K562 (cell line): ENCODE results near the gene PYCR2. TPM values are rescaled to one million over a fixed set of nuclear protein-coding genes. Genes with fewer than 3 reads are reported as not detected.

Experiments used
- ADNP ChIP-seq: fragments of 200-800 bp; sonication (Bioruptor generic); IDR thresholded peaks from 2 replicates; pipeline ENCODE4 v1.6.1; 2016; ENCODE audit warnings: missing genetic modification characterization, missing compliant biosample characterization
- BACH1 ChIP-seq: fragments of 200-800 bp; sonication (Bioruptor generic); IDR thresholded peaks from 2 replicates; pipeline ENCODE4 v1.6.1; 2016; ENCODE audit warnings: missing genetic modification characterization, missing compliant biosample characterization
- KAT7 ChIP-seq: sonication (generic); formaldehyde crosslinking; IDR thresholded peaks from 2 replicates; pipeline ENCODE4 v1.8.0; 2022; ENCODE audit warnings: missing genetic modification reagents, mild to moderate bottlenecking, borderline replicate concordance
- MCM2 ChIP-seq: fragments of 450-650 bp; IDR thresholded peaks from 2 replicates; pipeline ENCODE4 v1.6.1; 2017; ENCODE audit warnings: low read depth, mild to moderate bottlenecking
- NCOA1 ChIP-seq: fragments of 450-650 bp; IDR thresholded peaks from 2 replicates; pipeline ENCODE4 v1.6.1; 2016; ENCODE audit warnings: low read depth
- NCOA2 ChIP-seq, 2 experiments: fragments of 450-650 bp; IDR thresholded peaks; 2 replicates each; pipeline ENCODE4 v1.6.1; 2018; ENCODE audit warnings: mild to moderate bottlenecking in 2 of 2, moderate library complexity in 1 of 2; ENCODE audit not compliant: partially characterized antibody in 2 of 2
- NFRKB ChIP-seq: fragments of 450-650 bp; IDR thresholded peaks from 2 replicates; pipeline ENCODE4 v1.6.1; 2016; ENCODE audit warnings: low read depth
- NUFIP1 ChIP-seq: fragments of 450-650 bp; IDR thresholded peaks from 2 replicates; pipeline ENCODE4 v1.6.1; 2018; ENCODE audit not compliant: partially characterized antibody
- POLR3G ChIP-seq: IDR thresholded peaks from 2 replicates; pipeline ENCODE4 v1.6.1; 2011; ENCODE audit not compliant: insufficient read length, insufficient replicate concordance; ENCODE audit errors: extremely low read depth
- RAD51 ChIP-seq: fragments of 450-650 bp; IDR thresholded peaks from 2 replicates; pipeline ENCODE4 v1.7.1; 2016; ENCODE audit warnings: low read depth, mild to moderate bottlenecking, borderline replicate concordance
- SRSF9 ChIP-seq: fragments of 200-400 bp; formaldehyde crosslinking; IDR thresholded peaks from 2 replicates; pipeline ENCODE4 v1.6.1; 2017; ENCODE audit warnings: low read depth, low read length, borderline replicate concordance
- TSC22D4 ChIP-seq: fragments of 450-650 bp; IDR thresholded peaks from 2 replicates; pipeline ENCODE4 v1.6.1; 2016; ENCODE audit warnings: missing genetic modification characterization, missing biosample characterization, control low read depth
- WHSC1 ChIP-seq: IDR thresholded peaks from one replicate; pipeline ENCODE4 v1.6.1; 2012; ENCODE audit warnings: low read length, control low read depth, inconsistent platforms
- ZNF175 ChIP-seq: fragments of 200-800 bp; sonication (Bioruptor generic); IDR thresholded peaks from 2 replicates; pipeline ENCODE4 v1.6.1; 2016; ENCODE audit warnings: low read depth, mild to moderate bottlenecking, missing genetic modification characterization, missing compliant biosample characterization
- ZNF583 ChIP-seq: fragments of 250-450 bp; sonication (Bioruptor Pico); IDR thresholded peaks from 2 replicates; pipeline ENCODE4 v1.4.0; 2020
- ZNF699 ChIP-seq: fragments of 250-450 bp; sonication (Bioruptor Pico); IDR thresholded peaks from 2 replicates; pipeline ENCODE4 v1.8.0; 2021; ENCODE audit warnings: mild to moderate bottlenecking, moderate library complexity; ENCODE audit not compliant: insufficient replicate concordance
- ZNF76 ChIP-seq: fragments of 250-450 bp; sonication (Bioruptor Pico); IDR thresholded peaks from 2 replicates; pipeline ENCODE4 v1.4.0; 2020; ENCODE audit warnings: mild to moderate bottlenecking, moderate library complexity, borderline replicate concordance
- polyA plus RNA-seq, 8 experiments: library from polyadenylated mRNA; depleted of rRNA in 4 of 8; stranded (reverse) in 5 of 8; unstranded in 3 of 8; fragments of >200 nt; fragmentation: Nextera tagmentation in 2 of 8; fragmentation: Illumina TruSeq in 1 of 8; extraction: Ambion mirVana in 2 of 8; extraction: Trizol in 1 of 8; gene quantifications; 2 replicates each; pipeline versions ENCODE4 v1.2.1 to v1.2.3, GENCODE V29; 2011 to 2014; ENCODE audit warnings: inconsistent platforms in 1 of 8, missing spikeins in 1 of 8
- total RNA-seq, 7 experiments: library from RNA; depleted of rRNA in 6 of 7; stranded (reverse); fragments of >200 nt in 6 of 7; fragmentation: Illumina TruSeq in 2 of 7; extraction: Trizol in 2 of 7; gene quantifications; 2 replicates each; pipeline versions ENCODE4 v1.2.1 to v1.2.3, GENCODE V29; 2011 to 2021; ENCODE audit warnings: low replicate concordance in 1 of 7
- TF ChIP-seq, protein P1 (sequence below): fragments of 450-650 bp; IDR thresholded peaks from 2 replicates; pipeline ENCODE4 v1.6.1; 2017; ENCODE audit warnings: antibody characterized with exemption
- TF ChIP-seq, protein P2 (sequence below): sonication (generic); formaldehyde crosslinking; IDR thresholded peaks from 2 replicates; pipeline ENCODE4 v1.9.0; 2022; ENCODE audit warnings: mild to moderate bottlenecking, missing genetic modification reagents
- TF ChIP-seq, protein P3 (sequence below): IDR thresholded peaks from 2 replicates; pipeline ENCODE4 v1.6.1; 2014; ENCODE audit warnings: antibody characterized with exemption
- TF ChIP-seq, protein P4 (sequence below): sonication (generic); formaldehyde crosslinking; IDR thresholded peaks from 2 replicates; pipeline ENCODE4 v1.8.0; 2022; ENCODE audit warnings: missing genetic modification reagents, mild to moderate bottlenecking, borderline replicate concordance
- TF ChIP-seq, protein P5 (sequence below): sonication (generic); formaldehyde crosslinking; IDR thresholded peaks from 2 replicates; pipeline ENCODE4 v1.8.0; 2022; ENCODE audit warnings: missing genetic modification reagents, mild to moderate bottlenecking, moderate library complexity, borderline replicate concordance

PYCR2 gene
- total and polyA plus RNA-seq, 9 of the 15 experiments (the other 6 are each of a cell fraction or from before 2014, with no cell fraction given): 5.5 to 219 (median 127) TPM

DNA sequence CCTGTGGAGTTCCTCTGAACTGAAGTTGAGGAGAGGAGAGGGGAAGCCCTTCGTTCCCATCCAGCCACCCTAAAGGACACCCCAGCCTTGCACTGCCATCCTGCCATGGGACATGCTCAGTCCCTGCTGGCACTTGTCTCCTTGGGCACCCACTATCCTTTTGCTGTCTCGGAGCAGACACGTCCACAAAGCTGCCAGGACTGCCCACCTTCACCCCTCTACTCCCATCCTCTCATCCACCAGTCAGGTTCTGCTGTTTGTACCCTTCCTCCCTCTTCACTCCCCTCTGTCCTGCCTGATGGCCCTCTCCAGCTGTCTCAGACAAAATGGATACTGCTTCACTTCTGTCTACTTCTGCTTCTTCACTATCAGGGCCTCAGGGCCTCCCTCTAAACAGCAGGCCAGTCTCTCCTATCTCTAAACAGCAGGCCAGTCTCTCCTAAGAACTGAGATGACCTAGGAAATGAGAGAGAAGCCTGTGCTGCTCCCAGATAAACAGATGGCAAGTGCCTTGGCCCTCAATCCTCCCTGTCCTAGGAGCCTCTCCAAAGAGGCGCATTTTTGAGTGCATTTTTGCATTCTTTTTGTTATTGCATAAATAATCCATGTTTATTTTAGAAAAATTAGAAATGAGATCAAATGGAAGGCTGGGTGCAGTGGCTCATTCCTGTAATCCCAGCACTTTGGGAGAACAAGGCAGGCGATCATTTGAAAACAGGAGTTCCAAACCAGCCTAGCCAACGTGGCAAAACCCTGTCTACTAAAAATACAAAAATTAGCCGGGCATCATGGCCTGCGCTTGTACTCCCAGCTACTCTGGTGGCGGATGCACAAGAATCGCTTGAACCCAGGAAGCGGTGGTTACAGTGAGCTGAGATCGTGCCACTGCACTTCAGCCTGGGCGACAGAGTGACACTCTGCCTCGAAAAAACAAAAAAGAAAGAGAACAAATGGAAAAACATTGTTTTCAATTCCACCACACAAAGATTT, 4.4 kb upstream of the PYCR2 start (continued):
- TF ChIP-seq, protein P1, sequence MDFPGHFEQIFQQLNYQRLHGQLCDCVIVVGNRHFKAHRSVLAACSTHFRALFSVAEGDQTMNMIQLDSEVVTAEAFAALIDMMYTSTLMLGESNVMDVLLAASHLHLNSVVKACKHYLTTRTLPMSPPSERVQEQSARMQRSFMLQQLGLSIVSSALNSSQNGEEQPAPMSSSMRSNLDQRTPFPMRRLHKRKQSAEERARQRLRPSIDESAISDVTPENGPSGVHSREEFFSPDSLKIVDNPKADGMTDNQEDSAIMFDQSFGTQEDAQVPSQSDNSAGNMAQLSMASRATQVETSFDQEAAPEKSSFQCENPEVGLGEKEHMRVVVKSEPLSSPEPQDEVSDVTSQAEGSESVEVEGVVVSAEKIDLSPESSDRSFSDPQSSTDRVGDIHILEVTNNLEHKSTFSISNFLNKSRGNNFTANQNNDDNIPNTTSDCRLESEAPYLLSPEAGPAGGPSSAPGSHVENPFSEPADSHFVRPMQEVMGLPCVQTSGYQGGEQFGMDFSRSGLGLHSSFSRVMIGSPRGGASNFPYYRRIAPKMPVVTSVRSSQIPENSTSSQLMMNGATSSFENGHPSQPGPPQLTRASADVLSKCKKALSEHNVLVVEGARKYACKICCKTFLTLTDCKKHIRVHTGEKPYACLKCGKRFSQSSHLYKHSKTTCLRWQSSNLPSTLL: peak; percentile 49; the same call in 1 of the 2 replicates
- TF ChIP-seq, protein P2, sequence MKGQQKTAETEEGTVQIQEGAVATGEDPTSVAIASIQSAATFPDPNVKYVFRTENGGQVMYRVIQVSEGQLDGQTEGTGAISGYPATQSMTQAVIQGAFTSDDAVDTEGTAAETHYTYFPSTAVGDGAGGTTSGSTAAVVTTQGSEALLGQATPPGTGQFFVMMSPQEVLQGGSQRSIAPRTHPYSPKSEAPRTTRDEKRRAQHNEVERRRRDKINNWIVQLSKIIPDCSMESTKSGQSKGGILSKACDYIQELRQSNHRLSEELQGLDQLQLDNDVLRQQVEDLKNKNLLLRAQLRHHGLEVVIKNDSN (CRISPR knock-in tag): no peak
- TF ChIP-seq NUFIP1 (peak; percentile 94), ZNF76 (CRISPR knock-in tag) (peak; percentile 94), NCOA1 (peak; percentile 98), POLR3G (no peak), ADNP (peak; percentile 84), SRSF9 (no peak), MCM2 (no peak), ZNF583 (peak; percentile 96), RAD51 (peak; percentile 55; the same call in 1 of the 2 replicates), NCOA2 (IDR thresholded peaks at IDR 0.05; ENCODE audit: partially characterized antibody in 2 of 2) (peak in 1 of 2 experiments; percentile 86), BACH1 (tag) (peak; percentile 91), TSC22D4 (tag) (no peak), WHSC1 (no peak), NFRKB (peak; percentile 100), ZNF699 (CRISPR knock-in tag) (no peak), ZNF175 (CRISPR knock-in tag) (peak; percentile 93; the same call in 1 of the 2 replicates), KAT7 (CRISPR knock-in tag) (peak; percentile 98; the same call in 1 of the 2 replicates)
- TF ChIP-seq, protein P3, sequence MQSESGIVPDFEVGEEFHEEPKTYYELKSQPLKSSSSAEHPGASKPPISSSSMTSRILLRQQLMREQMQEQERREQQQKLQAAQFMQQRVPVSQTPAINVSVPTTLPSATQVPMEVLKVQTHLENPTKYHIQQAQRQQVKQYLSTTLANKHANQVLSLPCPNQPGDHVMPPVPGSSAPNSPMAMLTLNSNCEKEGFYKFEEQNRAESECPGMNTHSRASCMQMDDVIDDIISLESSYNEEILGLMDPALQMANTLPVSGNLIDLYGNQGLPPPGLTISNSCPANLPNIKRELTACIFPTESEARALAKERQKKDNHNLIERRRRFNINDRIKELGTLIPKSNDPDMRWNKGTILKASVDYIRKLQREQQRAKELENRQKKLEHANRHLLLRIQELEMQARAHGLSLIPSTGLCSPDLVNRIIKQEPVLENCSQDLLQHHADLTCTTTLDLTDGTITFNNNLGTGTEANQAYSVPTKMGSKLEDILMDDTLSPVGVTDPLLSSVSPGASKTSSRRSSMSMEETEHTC: 0 out of 2 replicates have a peak, but pooled peaks have one; percentile 39
- TF ChIP-seq, protein P4, sequence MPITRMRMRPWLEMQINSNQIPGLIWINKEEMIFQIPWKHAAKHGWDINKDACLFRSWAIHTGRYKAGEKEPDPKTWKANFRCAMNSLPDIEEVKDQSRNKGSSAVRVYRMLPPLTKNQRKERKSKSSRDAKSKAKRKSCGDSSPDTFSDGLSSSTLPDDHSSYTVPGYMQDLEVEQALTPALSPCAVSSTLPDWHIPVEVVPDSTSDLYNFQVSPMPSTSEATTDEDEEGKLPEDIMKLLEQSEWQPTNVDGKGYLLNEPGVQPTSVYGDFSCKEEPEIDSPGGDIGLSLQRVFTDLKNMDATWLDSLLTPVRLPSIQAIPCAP (CRISPR knock-in tag): no peak
- TF ChIP-seq, protein P5, sequence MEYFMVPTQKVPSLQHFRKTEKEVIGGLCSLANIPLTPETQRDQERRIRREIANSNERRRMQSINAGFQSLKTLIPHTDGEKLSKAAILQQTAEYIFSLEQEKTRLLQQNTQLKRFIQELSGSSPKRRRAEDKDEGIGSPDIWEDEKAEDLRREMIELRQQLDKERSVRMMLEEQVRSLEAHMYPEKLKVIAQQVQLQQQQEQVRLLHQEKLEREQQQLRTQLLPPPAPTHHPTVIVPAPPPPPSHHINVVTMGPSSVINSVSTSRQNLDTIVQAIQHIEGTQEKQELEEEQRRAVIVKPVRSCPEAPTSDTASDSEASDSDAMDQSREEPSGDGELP: peak; percentile 97
